ENCODE measurements around the gene ERC1. TPM values are rescaled to one million over a fixed set of nuclear protein-coding genes. Genes with fewer than 3 reads are reported as not detected.

ERC1 gene
- total and polyA plus RNA-seq, 7 donors: 4.0 to 35.6 (median 29.4) TPM

DNA sequence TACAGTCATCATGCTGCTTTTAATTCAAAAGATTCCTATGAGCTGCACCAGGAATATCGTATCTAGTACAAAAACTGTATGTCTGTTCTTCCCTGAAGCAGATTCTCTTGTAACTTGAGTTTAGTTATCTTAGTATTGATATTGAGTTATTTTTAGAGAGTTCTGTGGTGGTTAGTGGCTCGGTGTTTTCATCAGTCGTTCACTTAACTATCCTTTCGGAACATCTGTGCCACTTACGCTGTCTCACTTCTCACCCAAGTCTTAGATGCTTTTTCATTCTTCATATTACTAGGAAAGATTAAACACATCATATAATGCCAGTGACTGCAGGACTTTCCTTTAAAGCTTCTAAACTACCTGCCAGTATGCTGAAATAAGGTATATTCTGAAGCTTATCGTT is 352.4 kb downstream of the ERC1 start:
- H3K27me3 ChIP-seq (ENCODE audit: insufficient read depth in 3 of 3, low read length in 2 of 3): no peaks in the 10 kb centered on the region
- ATAC-seq (no peak), DNase-seq (no peak)
- H3K9me3 ChIP-seq: no peaks in the 10 kb centered on the region
- H3K36me3 ChIP-seq (ENCODE audit: insufficient read depth in 1 of 2, low read depth in 1 of 2): no peaks in the 10 kb centered on the region
- intact Hi-C loops (cut with DNase I): no loop called here
- peaks cover 8% of the 10 kb centered on the region for H3K4me1 ChIP-seq
- no peak overlapping the region for H3K27ac ChIP-seq
- TF ChIP-seq, protein P1, sequence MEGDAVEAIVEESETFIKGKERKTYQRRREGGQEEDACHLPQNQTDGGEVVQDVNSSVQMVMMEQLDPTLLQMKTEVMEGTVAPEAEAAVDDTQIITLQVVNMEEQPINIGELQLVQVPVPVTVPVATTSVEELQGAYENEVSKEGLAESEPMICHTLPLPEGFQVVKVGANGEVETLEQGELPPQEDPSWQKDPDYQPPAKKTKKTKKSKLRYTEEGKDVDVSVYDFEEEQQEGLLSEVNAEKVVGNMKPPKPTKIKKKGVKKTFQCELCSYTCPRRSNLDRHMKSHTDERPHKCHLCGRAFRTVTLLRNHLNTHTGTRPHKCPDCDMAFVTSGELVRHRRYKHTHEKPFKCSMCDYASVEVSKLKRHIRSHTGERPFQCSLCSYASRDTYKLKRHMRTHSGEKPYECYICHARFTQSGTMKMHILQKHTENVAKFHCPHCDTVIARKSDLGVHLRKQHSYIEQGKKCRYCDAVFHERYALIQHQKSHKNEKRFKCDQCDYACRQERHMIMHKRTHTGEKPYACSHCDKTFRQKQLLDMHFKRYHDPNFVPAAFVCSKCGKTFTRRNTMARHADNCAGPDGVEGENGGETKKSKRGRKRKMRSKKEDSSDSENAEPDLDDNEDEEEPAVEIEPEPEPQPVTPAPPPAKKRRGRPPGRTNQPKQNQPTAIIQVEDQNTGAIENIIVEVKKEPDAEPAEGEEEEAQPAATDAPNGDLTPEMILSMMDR (IDR thresholded peaks at IDR 0.05): no peak
- no peak overlapping the region for H3K4me3 ChIP-seq
- 88 to 95% (median 94%) methylated on average over 6 of the region's 6 CpGs for WGBS, 3 donors

DNA sequence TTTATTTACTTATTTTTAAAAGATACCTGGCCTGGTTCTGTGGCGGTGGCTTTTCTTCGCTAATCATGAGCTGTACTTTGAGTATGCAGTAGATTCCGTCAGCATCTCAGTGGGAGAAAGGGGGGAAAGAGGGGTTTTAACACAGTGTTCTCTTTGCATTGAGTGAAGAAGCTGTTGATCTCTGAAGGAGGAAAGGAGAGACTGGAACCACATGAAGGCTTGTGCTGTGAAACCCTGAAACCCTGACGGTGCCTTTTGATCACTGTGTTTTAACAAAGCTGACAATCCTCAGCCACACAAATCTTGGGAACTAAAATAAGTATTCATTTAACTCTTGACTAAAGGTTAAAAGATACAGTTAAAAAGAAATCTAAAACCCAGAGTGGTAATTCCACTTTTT is 353.2 kb downstream of the ERC1 start:
- TF ChIP-seq, protein P1 (IDR thresholded peaks at IDR 0.05): no peak
- 91 to 96% (median 95%) methylated on average over 4 of the region's 4 CpGs for WGBS, 3 donors
- ATAC-seq (no peak), DNase-seq (no peak)
- H3K27ac ChIP-seq: no peak overlapping the region
- H3K9me3 ChIP-seq: no peaks in the 10 kb centered on the region
- H3K4me3 ChIP-seq: no peak overlapping the region
- peaks cover 8% of the 10 kb centered on the region for H3K4me1 ChIP-seq
- no peaks in the 10 kb centered on the region for H3K36me3 ChIP-seq (ENCODE audit: insufficient read depth in 1 of 2, low read depth in 1 of 2)
- H3K27me3 ChIP-seq (ENCODE audit: insufficient read depth in 3 of 3, low read length in 2 of 3): no peaks in the 10 kb centered on the region
- intact Hi-C loops (cut with DNase I): no loop called here

DNA sequence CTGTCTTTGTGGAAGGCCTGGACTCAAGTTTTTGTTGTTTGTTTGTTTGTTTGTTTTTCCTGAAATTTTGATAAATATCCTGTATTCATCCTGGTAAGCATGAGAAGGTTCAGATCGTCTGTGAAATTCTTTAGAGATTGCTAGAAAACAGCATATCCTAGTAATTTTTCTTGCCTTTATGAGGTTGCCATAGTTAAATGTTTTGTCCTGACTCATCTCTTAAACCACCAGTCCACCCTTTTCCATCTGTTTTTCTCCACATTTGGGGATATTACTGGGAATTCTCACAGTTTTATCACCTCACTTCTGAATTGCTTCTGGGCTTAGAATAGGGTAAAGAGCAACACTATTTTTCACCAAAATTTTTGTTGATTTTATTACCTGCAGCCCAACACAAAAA is 355.1 kb downstream of the ERC1 start:
- Histone ChIP-seq H3K9me3 (no peaks in the 10 kb centered on the region), H3K27ac (no peak overlapping the region), H3K4me3 (no peak overlapping the region), H3K27me3 (ENCODE audit: insufficient read depth in 3 of 3, low read length in 2 of 3) (no peaks in the 10 kb centered on the region), H3K36me3 (ENCODE audit: insufficient read depth in 1 of 2, low read depth in 1 of 2) (no peaks in the 10 kb centered on the region), H3K4me1 (peaks cover 4% of the 10 kb centered on the region)
- no peak for ATAC-seq
- 58 to 85% (median 81%) methylated on average over 1 of the region's 1 CpG for WGBS, 3 donors
- intact Hi-C loops (cut with DNase I): no loop called here
- TF ChIP-seq, protein P1 (IDR thresholded peaks at IDR 0.05): no peak
- no peak for DNase-seq

DNA sequence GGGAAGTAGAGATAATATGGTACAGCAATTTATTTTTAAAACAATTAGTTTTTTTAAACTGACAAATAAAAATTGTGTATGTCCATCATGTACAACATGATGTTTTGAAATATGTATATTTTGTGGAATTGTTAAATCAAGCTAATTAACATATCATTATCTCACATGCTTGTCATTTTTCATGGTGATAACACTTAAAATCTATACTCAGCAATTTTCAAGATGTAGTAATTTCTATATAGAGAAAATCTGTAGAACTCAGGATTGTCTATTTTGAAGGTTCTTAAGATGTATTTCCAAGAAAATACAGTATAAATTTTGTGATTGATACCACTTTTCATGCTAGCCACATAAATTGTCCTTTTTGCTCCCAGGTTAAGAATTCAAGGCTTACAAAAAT is 356.3 kb downstream of the ERC1 start:
- TF ChIP-seq, protein P1 (IDR thresholded peaks at IDR 0.05): no peak
- Histone ChIP-seq H3K4me3 (no peak overlapping the region), H3K4me1 (peaks cover 4% of the 10 kb centered on the region), H3K36me3 (ENCODE audit: insufficient read depth in 1 of 2, low read depth in 1 of 2) (no peaks in the 10 kb centered on the region), H3K27ac (no peak overlapping the region), H3K27me3 (ENCODE audit: insufficient read depth in 3 of 3, low read length in 2 of 3) (no peaks in the 10 kb centered on the region), H3K9me3 (no peaks in the 10 kb centered on the region)
- intact Hi-C loops (cut with DNase I): no loop called here
- no peak for DNase-seq
- no peak for ATAC-seq

DNA sequence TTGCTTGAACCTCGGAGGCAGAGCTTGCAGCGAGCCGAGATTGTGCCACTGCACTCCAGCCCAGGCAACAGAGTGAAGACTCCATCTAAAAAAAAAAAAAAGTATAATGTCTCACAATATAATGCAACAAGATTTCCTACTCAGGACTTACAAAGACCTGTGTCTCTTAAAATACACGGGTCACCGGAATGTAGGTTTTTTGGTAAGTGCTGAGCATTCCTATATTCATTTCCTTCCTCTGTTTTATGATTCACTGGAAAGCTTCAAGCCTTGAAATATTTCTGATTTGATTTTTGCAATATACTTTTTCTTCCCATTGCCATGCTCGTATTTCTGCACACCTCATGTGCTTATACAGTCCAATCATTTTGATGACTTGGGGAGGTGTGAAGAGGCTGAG is 357.6 kb downstream of the ERC1 start:
- ATAC-seq: no peak
- 94 to 96% (median 95%) methylated on average over 6 of the region's 6 CpGs for WGBS, 3 donors

More for the DNA sequence above, 357.6 kb downstream of the ERC1 start:
- no peak overlapping the region for H3K4me3 ChIP-seq
- TF ChIP-seq, protein P1 (IDR thresholded peaks at IDR 0.05): no peak
- peaks cover 4% of the 10 kb centered on the region for H3K4me1 ChIP-seq
- H3K27ac ChIP-seq: no peak overlapping the region
- H3K9me3 ChIP-seq: no peaks in the 10 kb centered on the region
- DNase-seq: no peak
- no peaks in the 10 kb centered on the region for H3K36me3 ChIP-seq (ENCODE audit: insufficient read depth in 1 of 2, low read depth in 1 of 2)
- intact Hi-C loops (cut with DNase I): no loop called here
- no peaks in the 10 kb centered on the region for H3K27me3 ChIP-seq (ENCODE audit: insufficient read depth in 3 of 3, low read length in 2 of 3)
